Panc1 (cell line): ENCODE results near the gene GGT1. TPM values are rescaled to one million over a fixed set of nuclear protein-coding genes. Genes with fewer than 3 reads are reported as not detected.
"Not testable (repeated sequence)": the region's sequence is repeated elsewhere in the genome, so short reads cannot be mapped to it uniquely, and the experiment has no call there.

Experiments used
- ATAC-seq: fragments of 200-7000 bp; cut with Tn5 transposase; 2 replicates; pipeline ENCODE4 v1.9.1; 2020; ENCODE audit warnings: mild to moderate bottlenecking, moderate library complexity
- BruUV-seq: library from RNA; stranded (reverse); fragments of 400-500 nt; replicated peaks from 2 replicates; lab custom pipeline; 2021; lab: Mats Ljungman, UMichigan
- CTCF ChIA-PET: fragments of 300-600 bp; sonication (Branson Sonifier 250); formaldehyde crosslinking; loops from one replicate; lab custom pipeline; 2022; ENCODE audit warnings: antibody characterized with exemption; lab: Charles Lee
- POLR2A ChIA-PET: fragments of 300-600 bp; sonication (Branson Sonifier 250); formaldehyde crosslinking; loops from one replicate; lab custom pipeline; 2022; ENCODE audit warnings: antibody characterized with exemption; lab: Charles Lee
- DNase-seq: peaks from one replicate; pipeline ENCODE4 v3.0.0-alpha.2; 2010; ENCODE audit warnings: low read depth, low spot score
- H3K27ac ChIP-seq: 2 replicates; pipeline ENCODE4 v1.5.1; 2011; ENCODE audit warnings: mild to moderate bottlenecking, low read length, inconsistent platforms
- H3K27me3 ChIP-seq: fragments of 200-500 bp; sonication (Bioruptor generic); 2 replicates; pipeline ENCODE4 v1.6.0; 2014; ENCODE audit warnings: low read length, inconsistent platforms; ENCODE audit not compliant: control insufficient read depth, insufficient read depth
- H3K36me3 ChIP-seq: fragments of 200-500 bp; sonication (Bioruptor generic); 2 replicates; pipeline ENCODE4 v1.5.1; 2014; ENCODE audit warnings: inconsistent platforms, mild to moderate bottlenecking, low read length, moderate library complexity; ENCODE audit not compliant: control insufficient read depth, insufficient read depth
- H3K4me1 ChIP-seq: 2 replicates; pipeline ENCODE4 v1.5.1; 2011; ENCODE audit warnings: inconsistent platforms, mild to moderate bottlenecking, low read length, moderate library complexity; ENCODE audit not compliant: control insufficient read depth, insufficient read depth
- H3K4me3 ChIP-seq, 2 experiments: 2 replicates each; pipeline ENCODE4 v1.5.1; 2011 to 2012; ENCODE audit warnings: low read depth in 2 of 2, low read length in 2 of 2, mild to moderate bottlenecking in 2 of 2, inconsistent platforms in 1 of 2, moderate library complexity in 1 of 2
- H3K9me3 ChIP-seq: fragments of 200-500 bp; sonication (Bioruptor generic); 2 replicates; pipeline ENCODE4 v1.5.1; 2014; ENCODE audit warnings: low read depth, mild to moderate bottlenecking, inconsistent platforms, low read length, moderate library complexity; ENCODE audit not compliant: control insufficient read depth, insufficient read depth
- CTCF ChIP-seq: fragments of 450-650 bp; IDR thresholded peaks from 2 replicates; pipeline ENCODE4 v1.5.1; 2017; ENCODE audit warnings: mild to moderate bottlenecking
- POLR2AphosphoS5 ChIP-seq: IDR thresholded peaks from 2 replicates; pipeline ENCODE4 v1.6.1; 2012; ENCODE audit warnings: mild to moderate bottlenecking, low read depth, low read length, moderate library complexity
- REST ChIP-seq, 2 experiments: IDR thresholded peaks; 2 replicates each; pipeline ENCODE4 v1.6.1; 2011 to 2012; ENCODE audit warnings: low read depth in 2 of 2, control low read depth in 1 of 2, low read length in 1 of 2, mild to moderate bottlenecking in 1 of 2, moderate library complexity in 1 of 2; ENCODE audit not compliant: insufficient read depth in 1 of 2
- SIN3A ChIP-seq: IDR thresholded peaks from 2 replicates; pipeline ENCODE4 v1.6.1; 2012; ENCODE audit warnings: low read depth, mild to moderate bottlenecking, low read length, moderate library complexity, borderline replicate concordance; ENCODE audit not compliant: insufficient read depth
- TCF7L2 ChIP-seq: IDR thresholded peaks from 2 replicates; pipeline ENCODE4 v1.6.1; 2011; ENCODE audit warnings: mild to moderate bottlenecking, low read depth, low read length, inconsistent platforms
- in situ Hi-C: cut with HindIII; loops from 2 replicates; pipeline ENCODE4 v1.10.0; 2016; ENCODE audit warnings: low sequenced_read_pairs, low pct_unique_long_range_greater_than_20kb
- intact Hi-C: fragments of 100-400 bp; cut with micrococcal nuclease; formaldehyde crosslinking; loops from one replicate; pipeline ENCODE4 v1.10.0; 2022; ENCODE audit not compliant: unreplicated experiment
- total RNA-seq: library from RNA; stranded (reverse); gene quantifications from one replicate; pipeline ENCODE4 v1.2.1, GENCODE V29; 2021; ENCODE audit not compliant: unreplicated experiment

Gene GGT1
- total RNA-seq, 1 experiment from 2014 or later = 2.6 TPM

- no peaks in the 10 kb centered on the region for H3K36me3 ChIP-seq
- no peaks in the 10 kb centered on the region for H3K27me3 ChIP-seq
- CTCF ChIA-PET = interaction anchor here (0.7 kb wide), 1 partner anchor 253 kb away, joined by 6 read pairs; no protein-coding TSS in a partner anchor
- in situ Hi-C loops = no loop called here
- no TSS peak for BruUV-seq
- intact Hi-C loops = no loop called here
- H3K9me3 ChIP-seq = no peaks in the 10 kb centered on the region
- TF ChIP-seq POLR2AphosphoS5 = no peak
- no peak for TF ChIP-seq TCF7L2
- no peak for TF ChIP-seq REST (IDR thresholded peaks at IDR 0.05; ENCODE audit: insufficient read depth in 1 of 2, low read depth in 2 of 2, low read length in 1 of 2)
- TF ChIP-seq CTCF = no peak
- TF ChIP-seq SIN3A = no peak
- DNase-seq (no peak), ATAC-seq (peak; percentile 94)
- peaks cover 4% of the 10 kb centered on the region; the same call in 1 of the 2 replicates for H3K4me1 ChIP-seq
- peak within 1 kb of the TSS; percentile 50 to 53 for H3K4me3 ChIP-seq
- POLR2A ChIA-PET = no interaction called here
- peak within 1 kb of the TSS; percentile 12; the same call in 1 of the 2 replicates for H3K27ac ChIP-seq
Measured at GRCh38 chr22:24592851-24593558, 10.0 kb upstream of the GGT1 start, which contains the start of gene LRRC75B. TSS of gene LRRC75B (minus strand) at chr22:24593073. CDS start at chr22:24593039, 34 bp downstream.

- Histone ChIP-seq H3K27ac (peak overlapping the region; percentile 12; the same call in 1 of the 2 replicates), H3K4me3 (peak overlapping the region; percentile 50 to 53)
- H3K27me3 ChIP-seq, H3K9me3 ChIP-seq, ATAC-seq, DNase-seq, H3K4me1 ChIP-seq, POLR2A ChIA-PET, BruUV-seq, in situ Hi-C loops, H3K36me3 ChIP-seq, intact Hi-C loops: not testable (repeated sequence)
- CTCF ChIA-PET = interaction anchor here (0.7 kb wide), 1 partner anchor 253 kb away, joined by 6 read pairs; no protein-coding TSS in a partner anchor
Measured at GRCh38 chr22:24593559-24593835, 9.5 kb upstream of the GGT1 start.
